ENCODE data around the gene ARHGDIA.

Gene ARHGDIA

GRCh38 chr17:81910840-81911276, 39.7 kb upstream of the ARHGDIA start:
- Histone ChIP-seq H3K9me3 (ENCODE audit: severe bottlenecking) (no peaks in the 10 kb centered on the region), H3K27ac (peak overlapping the region; percentile 39), H3K4me3 (ENCODE audit: low read depth, low read length) (peak overlapping the region; percentile 62), H3K36me3 (peaks cover 70% of the 10 kb centered on the region), H3K27me3 (ENCODE audit: insufficient read depth, low read depth, severe bottlenecking) (no peaks in the 10 kb centered on the region)
- DNase-seq, result no peak
- no peak for TF ChIP-seq CTCF (IDR thresholded peaks at IDR 0.05; ENCODE audit: low read depth, low read length)

GRCh38 chr17:81909966-81910839, 39.1 kb upstream of the ARHGDIA start:
- Histone ChIP-seq H3K36me3 (peaks cover 68% of the 10 kb centered on the region), H3K4me3 (ENCODE audit: low read depth, low read length) (peak overlapping the region; percentile 62), H3K27me3 (ENCODE audit: insufficient read depth, low read depth, severe bottlenecking) (no peaks in the 10 kb centered on the region), H3K9me3 (ENCODE audit: severe bottlenecking) (no peaks in the 10 kb centered on the region), H3K27ac (peak overlapping the region; percentile 39)
- peak; percentile 19; the same call in 1 of the 2 replicates for TF ChIP-seq CTCF (IDR thresholded peaks at IDR 0.05; ENCODE audit: low read depth, low read length)
- DNase-seq, result peak; percentile 79

GRCh38 chr17:81909231-81909630, 38.1 kb upstream of the ARHGDIA start:
- no peaks in the 10 kb centered on the region for H3K9me3 ChIP-seq (ENCODE audit: severe bottlenecking)
- no peak overlapping the region for H3K4me3 ChIP-seq (ENCODE audit: low read depth, low read length)
- no peak for TF ChIP-seq CTCF (IDR thresholded peaks at IDR 0.05; ENCODE audit: low read depth, low read length)
- peaks cover 68% of the 10 kb centered on the region for H3K36me3 ChIP-seq
- H3K27ac ChIP-seq, result peak overlapping the region; percentile 13
- no peak for DNase-seq
- no peaks in the 10 kb centered on the region for H3K27me3 ChIP-seq (ENCODE audit: insufficient read depth, low read depth, severe bottlenecking)

- Histone ChIP-seq H3K4me3 (ENCODE audit: low read depth, low read length) (no peak overlapping the region), H3K36me3 (peaks cover 68% of the 10 kb centered on the region), H3K9me3 (ENCODE audit: severe bottlenecking) (no peaks in the 10 kb centered on the region), H3K27ac (no peak overlapping the region; the same call in 1 of the 2 replicates), H3K27me3 (ENCODE audit: insufficient read depth, low read depth, severe bottlenecking) (no peaks in the 10 kb centered on the region)
- no peak for TF ChIP-seq CTCF (IDR thresholded peaks at IDR 0.05; ENCODE audit: low read depth, low read length)
- DNase-seq, result no peak
These were observed 37.7 kb upstream of the ARHGDIA start for GRCh38 chr17:81908793-81909192.

GRCh38 chr17:81907219-81908145, 36.3 kb upstream of the ARHGDIA start:
- peak; percentile 49 for TF ChIP-seq CTCF (IDR thresholded peaks at IDR 0.05; ENCODE audit: low read depth, low read length)
- H3K4me3 ChIP-seq (ENCODE audit: low read depth, low read length), result no peak overlapping the region
- DNase-seq, result no peak
- no peak overlapping the region for H3K27ac ChIP-seq
- H3K36me3 ChIP-seq, result peaks cover 60% of the 10 kb centered on the region
- H3K9me3 ChIP-seq (ENCODE audit: severe bottlenecking), result no peaks in the 10 kb centered on the region
- no peaks in the 10 kb centered on the region for H3K27me3 ChIP-seq (ENCODE audit: insufficient read depth, low read depth, severe bottlenecking)

Measured in WERI-Rb-1 (cell line).